B cell (primary cell): ENCODE measurements around the gene ARL4A. TPM values are rescaled to one million over a fixed set of nuclear protein-coding genes. Genes with fewer than 3 reads are reported as not detected.

ENCODE experiments used
- ATAC-seq: fragments of 200-7000 bp; cut with Tn5 transposase; one replicate; pipeline ENCODE4 v1.10.0; 2021; ENCODE audit warnings: low read depth, mild to moderate bottlenecking, moderate number of reproducible peaks, moderate library complexity
- CTCF ChIA-PET: fragments of 350-600 bp; sonication (Branson Sonifier 250); formaldehyde crosslinking; loops from one replicate; lab custom pipeline; 2021; ENCODE audit warnings: antibody characterized with exemption, inconsistent platforms; lab: Charles Lee
- POLR2A ChIA-PET: fragments of 350-600 bp; sonication (Branson Sonifier 250); formaldehyde crosslinking; loops from one replicate; lab custom pipeline; 2021; ENCODE audit warnings: antibody characterized with exemption; lab: Charles Lee
- DNase-seq: peaks from one replicate; pipeline ENCODE4 v3.0.0; 2013
- H2AFZ ChIP-seq: 2 replicates; pipeline ENCODE4 v1.6.1; 2012; ENCODE audit warnings: mild to moderate bottlenecking, low read depth, low read length; ENCODE audit not compliant: insufficient read depth, poor library complexity, severe bottlenecking
- H3K27ac ChIP-seq, 2 donors: 1 replicate in 1 of 2; 2 replicates in 1 of 2; pipeline ENCODE4 v1.5.1; 2012 to 2013; ENCODE audit warnings: low read length in 2 of 2, mild to moderate bottlenecking in 2 of 2, moderate library complexity in 1 of 2
- H3K27me3 ChIP-seq, 4 experiments: fragments of 200-600 bp in 1 of 4; sonication (generic) in 1 of 4; replicated peaks in 1 of 4; 1 replicate in 2 of 4; 2 replicates in 2 of 4; pipeline versions ENCODE4 v1.6.1 to v1.7.0; 2013 to 2016; ENCODE audit warnings: low read length in 3 of 4, mild to moderate bottlenecking in 2 of 4, mixed read lengths in 1 of 4, moderate library complexity in 1 of 4; ENCODE audit not compliant: insufficient read depth in 4 of 4, control insufficient read depth in 3 of 4; ENCODE audit errors: control extremely low read depth in 1 of 4
- H3K36me3 ChIP-seq, 2 experiments: replicated peaks in 1 of 2; 1 replicate in 1 of 2; 2 replicates in 1 of 2; pipeline versions ENCODE4 v1.6.1 to v1.7.1; 2013; ENCODE audit warnings: low read length in 1 of 2; ENCODE audit not compliant: insufficient read depth in 2 of 2, control insufficient read depth in 1 of 2; ENCODE audit errors: control extremely low read depth in 1 of 2, extremely low read depth in 1 of 2
- H3K4me1 ChIP-seq, 2 donors: fragments of 200-600 bp in 1 of 2; sonication (generic) in 1 of 2; 1 replicate in 1 of 2; 2 replicates in 1 of 2; pipeline versions ENCODE4 v1.5.1 to v1.6.1; 2013 to 2017; ENCODE audit warnings: low read length in 2 of 2; ENCODE audit not compliant: control insufficient read depth in 2 of 2, insufficient read depth in 2 of 2
- H3K4me2 ChIP-seq: replicated peaks from 2 replicates; pipeline ENCODE3; 2012; ENCODE audit warnings: mild to moderate bottlenecking, low read depth, low read length; ENCODE audit not compliant: poor library complexity, severe bottlenecking
- H3K4me3 ChIP-seq, 5 experiments: fragments of 200-600 bp in 1 of 5; sonication (generic) in 1 of 5; 1 replicate in 3 of 5; 2 replicates in 2 of 5; pipeline versions ENCODE4 v1.5.1 to v1.7.0; 2011 to 2016; ENCODE audit warnings: low read length in 4 of 5, mild to moderate bottlenecking in 4 of 5, low read depth in 2 of 5, control low read depth in 1 of 5, moderate library complexity in 1 of 5; ENCODE audit not compliant: insufficient read depth in 1 of 5; ENCODE audit errors: control extremely low read depth in 1 of 5, extremely low read depth in 1 of 5
- H3K79me2 ChIP-seq: fragments of 200-600 bp; sonication (generic); one replicate; pipeline ENCODE4 v1.6.0; 2016; ENCODE audit warnings: low read length; ENCODE audit not compliant: control insufficient read depth, insufficient read depth
- H3K9ac ChIP-seq: fragments of 200-600 bp; sonication (generic); 2 replicates; pipeline ENCODE4 v1.6.1; 2017; ENCODE audit warnings: mild to moderate bottlenecking, low read length, moderate library complexity
- H3K9me3 ChIP-seq, 3 donors: one replicate each; pipeline versions ENCODE4 v1.6.1 to v1.7.1; 2013; ENCODE audit warnings: low read length in 2 of 3; ENCODE audit not compliant: control insufficient read depth in 2 of 3, insufficient read depth in 1 of 3; ENCODE audit errors: control extremely low read depth in 1 of 3
- H4K20me1 ChIP-seq: 2 replicates; pipeline ENCODE4 v1.6.0; 2012; ENCODE audit warnings: mild to moderate bottlenecking, low read length; ENCODE audit not compliant: insufficient read depth, control insufficient read depth, poor library complexity, severe bottlenecking
- H3K27ac Mint-ChIP-seq: one replicate; pipeline ENCODE4 v1.8.0; 2021; ENCODE audit warnings: mixed read lengths
- H3K27me3 Mint-ChIP-seq: one replicate; pipeline ENCODE4 v1.8.0; 2021; ENCODE audit warnings: mixed read lengths
- H3K4me1 Mint-ChIP-seq: one replicate; pipeline ENCODE4 v1.8.0; 2021; ENCODE audit warnings: mixed read lengths
- H3K4me3 Mint-ChIP-seq: one replicate; pipeline ENCODE4 v1.8.0; 2021; ENCODE audit warnings: mixed read lengths
- H3K9me3 Mint-ChIP-seq: one replicate; pipeline ENCODE4 v1.8.0; 2022; ENCODE audit warnings: mixed read lengths; ENCODE audit not compliant: insufficient read depth
- EZH2 ChIP-seq: IDR thresholded peaks from 2 replicates; pipeline ENCODE4 v1.6.1; 2012; ENCODE audit warnings: borderline replicate concordance, low read depth, mild to moderate bottlenecking, moderate library complexity, low read length; ENCODE audit not compliant: insufficient read depth, poor library complexity, severe bottlenecking
- WGBS: methylation state at CpG from one replicate; pipeline ENCODE4 v1.1.5; 2013; ENCODE audit warnings: missing lambda C conversion rate; ENCODE audit not compliant: insufficient coverage; 5-methylcytosine and 5-hydroxymethylcytosine counted together
- intact Hi-C: fragments of 100-400 bp; cut with micrococcal nuclease; formaldehyde crosslinking; loops from one replicate; pipeline ENCODE4 v1.10.0; 2022
- polyA plus RNA-seq: library from polyadenylated mRNA; depleted of rRNA; stranded (reverse); fragments of >200 nt; gene quantifications from 2 replicates; pipeline ENCODE4 v1.2.3, GENCODE V29; 2012
- total RNA-seq, 2 donors: library from RNA; stranded (reverse); fragments of 120-200 nt in 1 of 2; gene quantifications; 1 replicate in 1 of 2; 2 replicates in 1 of 2; pipeline versions ENCODE4 v1.2.3 to v1.2.4, GENCODE V29; 2013 to 2022
- TF ChIP-seq, protein P1 (sequence below): fragments of 200-600 bp; IDR thresholded peaks from one replicate; pipeline ENCODE4 v1.8.0; 2022; ENCODE audit warnings: antibody characterized with exemption, mild to moderate bottlenecking

The ARL4A gene
- total and polyA plus RNA-seq, 2 donors (not counting 1 experiment from before 2014, with no cell fraction given), result 14.2 to 100 TPM

DNA sequence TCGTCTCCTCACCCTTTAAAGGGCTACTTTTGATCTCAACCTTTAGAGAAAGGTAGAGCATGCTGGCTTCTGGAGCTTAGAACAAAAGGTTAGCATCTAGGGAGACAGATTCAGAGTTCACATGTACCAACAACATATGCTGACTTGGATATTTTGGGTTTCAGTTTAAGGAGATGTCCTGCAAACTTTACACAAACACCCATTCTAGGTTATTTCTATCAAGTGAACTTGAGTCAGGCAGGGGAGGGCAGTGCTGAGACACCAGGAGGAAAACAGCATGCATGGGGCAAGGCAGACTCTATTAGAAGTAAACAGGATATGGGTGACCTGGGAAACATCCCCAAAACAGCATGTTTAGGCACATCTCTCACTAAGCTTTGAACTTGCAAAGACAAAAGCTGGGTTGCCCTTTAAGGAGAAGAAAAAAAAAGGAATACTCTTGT, 43.8 kb downstream of the ARL4A start:
- intact Hi-C loops, result no loop called here

DNA sequence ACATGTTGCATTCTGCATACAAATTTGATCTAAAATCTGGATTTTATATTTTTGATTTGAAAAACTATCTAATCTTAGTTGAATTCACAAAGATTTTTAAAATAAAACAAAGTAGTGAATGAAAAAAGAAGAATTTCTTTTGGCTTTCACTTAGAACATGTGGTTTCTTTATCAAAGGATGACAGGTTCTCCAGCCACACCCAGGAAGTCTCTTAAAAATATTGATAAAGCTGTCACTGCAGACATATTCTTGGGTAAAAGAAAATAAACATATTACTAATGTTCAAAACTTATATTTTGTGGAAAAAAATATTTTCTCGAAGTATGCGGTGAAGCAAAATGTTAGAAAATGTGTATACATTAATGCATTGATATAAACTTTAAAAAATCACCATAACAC, 44.3 kb downstream of the ARL4A start:
- H3K79me2 ChIP-seq, result no peaks in the 10 kb centered on the region
- no peak overlapping the region for H3K9ac ChIP-seq
- no peak overlapping the region for H3K27ac Mint-ChIP-seq
- no peak overlapping the region for H3K4me2 ChIP-seq
- DNase-seq, result no peak
- H3K36me3 ChIP-seq, result no peaks in the 10 kb centered on the region
- H3K9me3 ChIP-seq, result no peaks in the 10 kb centered on the region
- H3K4me3 Mint-ChIP-seq, result no peak overlapping the region
- ATAC-seq, result no peak
- H3K4me3 ChIP-seq, result no peak overlapping the region
- H3K27ac ChIP-seq, result no peak overlapping the region
- TF ChIP-seq, protein P1, sequence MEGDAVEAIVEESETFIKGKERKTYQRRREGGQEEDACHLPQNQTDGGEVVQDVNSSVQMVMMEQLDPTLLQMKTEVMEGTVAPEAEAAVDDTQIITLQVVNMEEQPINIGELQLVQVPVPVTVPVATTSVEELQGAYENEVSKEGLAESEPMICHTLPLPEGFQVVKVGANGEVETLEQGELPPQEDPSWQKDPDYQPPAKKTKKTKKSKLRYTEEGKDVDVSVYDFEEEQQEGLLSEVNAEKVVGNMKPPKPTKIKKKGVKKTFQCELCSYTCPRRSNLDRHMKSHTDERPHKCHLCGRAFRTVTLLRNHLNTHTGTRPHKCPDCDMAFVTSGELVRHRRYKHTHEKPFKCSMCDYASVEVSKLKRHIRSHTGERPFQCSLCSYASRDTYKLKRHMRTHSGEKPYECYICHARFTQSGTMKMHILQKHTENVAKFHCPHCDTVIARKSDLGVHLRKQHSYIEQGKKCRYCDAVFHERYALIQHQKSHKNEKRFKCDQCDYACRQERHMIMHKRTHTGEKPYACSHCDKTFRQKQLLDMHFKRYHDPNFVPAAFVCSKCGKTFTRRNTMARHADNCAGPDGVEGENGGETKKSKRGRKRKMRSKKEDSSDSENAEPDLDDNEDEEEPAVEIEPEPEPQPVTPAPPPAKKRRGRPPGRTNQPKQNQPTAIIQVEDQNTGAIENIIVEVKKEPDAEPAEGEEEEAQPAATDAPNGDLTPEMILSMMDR, result no peak
- TF ChIP-seq EZH2, result no peak
- CTCF ChIA-PET, result no interaction called here
- peaks cover 6% of the 10 kb centered on the region for H3K4me1 Mint-ChIP-seq
- peaks cover 0 to 4% (median 0%) of the 10 kb centered on the region in 4 experiments for H3K27me3 ChIP-seq
- POLR2A ChIA-PET, result no interaction called here
- no peaks in the 10 kb centered on the region for H4K20me1 ChIP-seq
- peaks cover 3% of the 10 kb centered on the region for H3K27me3 Mint-ChIP-seq
- no peaks in the 10 kb centered on the region for H3K9me3 Mint-ChIP-seq
- intact Hi-C loops, result no loop called here
- H3K4me1 ChIP-seq, result peaks cover 7 to 8% of the 10 kb centered on the region in 2 donors
- WGBS, result no CpG with 5 or more reads among the region's 2 CpGs
- H2AFZ ChIP-seq, result no peak overlapping the region

More for the DNA sequence above, 43.8 kb downstream of the ARL4A start:
- Histone ChIP-seq H3K27ac (no peak overlapping the region), H3K4me2 (no peak overlapping the region), H2AFZ (no peak overlapping the region), H3K27me3 (peaks cover 0 to 4% (median 0%) of the 10 kb centered on the region in 4 experiments), H3K4me3 (no peak overlapping the region), H3K79me2 (no peaks in the 10 kb centered on the region), H4K20me1 (no peaks in the 10 kb centered on the region), H3K9ac (no peak overlapping the region), H3K9me3 (no peaks in the 10 kb centered on the region), H3K36me3 (no peaks in the 10 kb centered on the region), H3K4me1 (peaks cover 7 to 8% of the 10 kb centered on the region in 2 donors)
- peaks cover 6% of the 10 kb centered on the region for H3K4me1 Mint-ChIP-seq
- H3K9me3 Mint-ChIP-seq, result no peaks in the 10 kb centered on the region
- no CpG with 5 or more reads among the region's 1 CpG for WGBS
- POLR2A ChIA-PET, result no interaction called here
- no peak for DNase-seq
- H3K27me3 Mint-ChIP-seq, result peaks cover 3% of the 10 kb centered on the region
- no peak for TF ChIP-seq EZH2
- TF ChIP-seq, protein P1, result no peak
- H3K4me3 Mint-ChIP-seq, result no peak overlapping the region
- no peak for ATAC-seq
- CTCF ChIA-PET, result no interaction called here
- no peak overlapping the region for H3K27ac Mint-ChIP-seq
